Kidney epithelial cell (primary cell): ENCODE results near the gene TXLNG. TPM values are rescaled to one million over a fixed set of nuclear protein-coding genes. Genes with fewer than 3 reads are reported as not detected.

Experiments
- DNase-seq: peaks from one replicate; pipeline ENCODE4 v3.0.0-alpha.2; 2010; ENCODE audit warnings: low read depth
- H3K27me3 ChIP-seq: 2 replicates; pipeline ENCODE4 v1.6.0; 2011; ENCODE audit warnings: low read length; ENCODE audit not compliant: control insufficient read depth, insufficient read depth
- H3K36me3 ChIP-seq: 2 replicates; pipeline ENCODE4 v1.5.1; 2011; ENCODE audit warnings: low read length; ENCODE audit not compliant: control insufficient read depth, insufficient read depth
- H3K4me3 ChIP-seq: 2 replicates; pipeline ENCODE4 v1.5.1; 2011; ENCODE audit warnings: low read depth, mild to moderate bottlenecking, control low read depth, low read length
- CTCF ChIP-seq: IDR thresholded peaks from 2 replicates; pipeline ENCODE4 v1.5.1; 2011; ENCODE audit warnings: mild to moderate bottlenecking, moderate library complexity, low read length, control low read depth, inconsistent platforms; ENCODE audit not compliant: insufficient read depth, poor library complexity, severe bottlenecking
- total RNA-seq: library from RNA; depleted of rRNA; stranded (reverse); fragments of >200 nt; gene quantifications from 2 replicates; pipeline ENCODE4 v1.2.3, GENCODE V29; 2015

TXLNG gene
- total RNA-seq, 1 donor from 2014 or later: 10.9 TPM

GRCh38 chrX:16882702-16883486, 96.6 kb downstream of the TXLNG start:
- DNase-seq: no peak
- TF ChIP-seq CTCF: peak; percentile 71
- Histone ChIP-seq H3K4me3 (peak overlapping the region; percentile 29), H3K36me3 (no peaks in the 10 kb centered on the region), H3K27me3 (peaks cover 11% of the 10 kb centered on the region)

GRCh38 chrX:16883487-16883804, 97.2 kb downstream of the TXLNG start:
- no peak for DNase-seq
- Histone ChIP-seq H3K4me3 (no peak overlapping the region), H3K36me3 (no peaks in the 10 kb centered on the region), H3K27me3 (peaks cover 13% of the 10 kb centered on the region)
- TF ChIP-seq CTCF: no peak

- TF ChIP-seq CTCF: no peak
- Histone ChIP-seq H3K4me3 (no peak overlapping the region), H3K36me3 (no peaks in the 10 kb centered on the region), H3K27me3 (peaks cover 17% of the 10 kb centered on the region)
- DNase-seq: no peak
Observed at GRCh38 chrX:16885628-16886027, 99.4 kb downstream of the TXLNG start.

GRCh38 chrX:16892504-16893362, 106.5 kb downstream of the TXLNG start:
- no peak for DNase-seq
- Histone ChIP-seq H3K36me3 (no peaks in the 10 kb centered on the region), H3K27me3 (peaks cover 11% of the 10 kb centered on the region), H3K4me3 (no peak overlapping the region)
- peak; percentile 90 for TF ChIP-seq CTCF

Other genes starting within 250 kb of the TXLNG start
- gene S100G, start 136.3 kb upstream of the TXLNG start, total RNA-seq: not detected in 2 replicates
- gene CTPS2, start 73.8 kb upstream of the TXLNG start, total RNA-seq: 18.8 and 21.3 TPM in 2 replicates
- 20.5 and 23.4 TPM in 2 replicates for gene SYAP1, start 66.9 kb upstream of the TXLNG start, total RNA-seq
- 77.4 and 80.6 TPM in 2 replicates for gene RBBP7, start 83.9 kb downstream of the TXLNG start, total RNA-seq
- gene REPS2, start 160.2 kb downstream of the TXLNG start, total RNA-seq: 1.3 and 1.8 TPM in 2 replicates